Gastroesophageal sphincter (tissue), 4 donors: ENCODE results near the gene GMIP. TPM values are rescaled to one million over a fixed set of nuclear protein-coding genes. Genes with fewer than 3 reads are reported as not detected.

ENCODE experiments used
- ATAC-seq: fragments of 150-250 bp; one replicate; pipeline ENCODE4 v1.9.1; 2016; ENCODE audit warnings: mild to moderate bottlenecking, moderate library complexity
- H3K27ac ChIP-seq, 4 donors: fragments of 200-600 bp; sonication (generic) in 3 of 4; 1 replicate in 3 of 4; 2 replicates in 1 of 4; pipeline ENCODE4 v1.5.1; 2016 to 2019
- H3K27me3 ChIP-seq: fragments of 200-600 bp; sonication (generic); one replicate; pipeline ENCODE4 v1.5.1; 2019
- H3K36me3 ChIP-seq, 2 donors: fragments of 200-600 bp; sonication (generic); one replicate each; pipeline ENCODE4 v1.5.1; 2019; ENCODE audit warnings: control low read depth in 1 of 2
- H3K4me1 ChIP-seq, 3 donors: fragments of 200-600 bp; sonication (generic); 1 replicate in 2 of 3; 2 replicates in 1 of 3; pipeline ENCODE4 v1.5.1; 2016 to 2019; ENCODE audit warnings: control low read depth in 2 of 3
- H3K4me3 ChIP-seq, 2 donors: fragments of 200-600 bp; sonication (generic); one replicate each; pipeline ENCODE4 v1.5.1; 2019; ENCODE audit warnings: mild to moderate bottlenecking in 1 of 2, moderate library complexity in 1 of 2
- H3K9me3 ChIP-seq, 3 donors: fragments of 200-600 bp; sonication (generic); one replicate each; pipeline ENCODE4 v1.5.1; 2017 to 2019; ENCODE audit warnings: control low read depth in 2 of 3
- CTCF ChIP-seq, 4 experiments: fragments of 200-600 bp in 2 of 4; fragments of 450-650 bp in 2 of 4; sonication (generic) in 1 of 4; IDR thresholded peaks; one replicate each; pipeline ENCODE4 v1.5.1; 2017 to 2019; ENCODE audit warnings: antibody characterized with exemption in 4 of 4, mild to moderate bottlenecking in 2 of 4, moderate library complexity in 2 of 4
- EP300 ChIP-seq: sonication (generic); formaldehyde crosslinking; IDR thresholded peaks from one replicate; pipeline ENCODE4 v1.6.1; 2017; ENCODE audit warnings: antibody characterized with exemption, mild to moderate bottlenecking
- POLR2A ChIP-seq, 2 donors: fragments of 450-650 bp; IDR thresholded peaks; one replicate each; pipeline ENCODE4 v1.6.1; 2017; ENCODE audit warnings: antibody characterized with exemption in 2 of 2, mild to moderate bottlenecking in 2 of 2, moderate library complexity in 1 of 2
- POLR2AphosphoS5 ChIP-seq: sonication (generic); formaldehyde crosslinking; IDR thresholded peaks from one replicate; pipeline ENCODE4 v1.6.1; 2017; ENCODE audit warnings: antibody characterized with exemption
- WGBS, 2 donors: methylation state at CpG; one replicate each; pipeline ENCODE4 v1.1.5; 2018; ENCODE audit warnings: low coverage in 1 of 2; 5-methylcytosine and 5-hydroxymethylcytosine counted together
- total RNA-seq, 4 donors: library from RNA; depleted of rRNA; stranded (reverse); fragments of >200 nt; gene quantifications; one replicate each; pipeline ENCODE4 v1.1.0, GENCODE V29; 2016

The GMIP gene
- total RNA-seq, 4 donors from 2014 or later, result 7.7 to 11.2 (median 8.0) TPM

- Histone ChIP-seq H3K4me3 (no peak overlapping the region), H3K4me1 (peaks cover 0 to 19% (median 5%) of the 10 kb centered on the region in 3 donors), H3K36me3 (peaks cover 0 to 80% of the 10 kb centered on the region in 2 donors), H3K27me3 (no peaks in the 10 kb centered on the region), H3K27ac (no peak overlapping the region), H3K9me3 (no peaks in the 10 kb centered on the region)
- WGBS, 2 donors, result 60% methylated on average over 1 of the region's 29 CpGs; no CpG with 5 or more reads in 1 of the 2 donors
- no peak for ATAC-seq
- no peak for TF ChIP-seq POLR2AphosphoS5
- TF ChIP-seq CTCF (IDR thresholded peaks at IDR 0.05), result no peak
- TF ChIP-seq POLR2A (IDR thresholded peaks at IDR 0.05), result no peak
- TF ChIP-seq EP300, result no peak
Observed at GRCh38 chr19:19647037-19647835, 3.8 kb upstream of the GMIP start.

DNA sequence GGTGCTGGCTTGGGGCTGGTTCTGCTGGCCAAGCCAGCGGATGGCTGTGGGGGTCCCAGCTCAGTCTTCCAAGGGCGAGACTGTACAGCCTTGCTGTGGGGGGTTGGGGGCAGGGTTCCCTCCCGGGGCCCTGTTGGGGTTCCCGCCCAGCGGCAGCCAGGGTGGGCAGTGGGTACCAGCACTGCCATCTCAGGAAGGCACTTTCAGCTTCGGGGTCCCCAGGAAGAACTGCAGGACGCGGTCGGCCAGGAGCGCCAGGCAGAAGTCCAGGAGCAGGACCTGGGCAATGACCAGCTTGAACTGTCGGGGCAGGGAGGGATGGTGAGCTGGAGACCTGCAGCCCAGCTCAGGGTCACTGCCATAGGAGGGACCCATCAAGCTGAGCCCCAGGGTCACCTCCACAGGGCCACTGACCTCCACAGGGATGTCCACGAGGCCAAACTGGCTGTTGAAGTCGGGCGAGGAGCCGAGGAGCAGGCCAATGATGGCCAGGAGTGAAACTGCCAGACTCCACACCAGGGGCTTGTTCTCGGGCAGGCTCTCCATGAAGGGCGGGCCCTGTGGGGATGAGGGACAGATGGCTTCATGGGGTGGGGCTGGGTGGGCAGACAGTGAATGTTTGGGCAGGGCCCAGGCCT lies 1.9 kb upstream of the GMIP start:
- peaks cover 0 to 61% of the 10 kb centered on the region in 2 donors for H3K36me3 ChIP-seq
- no peak overlapping the region for H3K4me3 ChIP-seq
- no peaks in the 10 kb centered on the region for H3K9me3 ChIP-seq
- H3K27me3 ChIP-seq, result no peaks in the 10 kb centered on the region
- WGBS, 2 donors, result 83% methylated on average over 1 of the region's 17 CpGs; no CpG with 5 or more reads in 1 of the 2 donors
- no peak for ATAC-seq
- H3K4me1 ChIP-seq, result peaks cover 0 to 19% (median 5%) of the 10 kb centered on the region in 3 donors
- no peak overlapping the region for H3K27ac ChIP-seq
- no peak for TF ChIP-seq CTCF (IDR thresholded peaks at IDR 0.05)
- TF ChIP-seq POLR2A (IDR thresholded peaks at IDR 0.05), result no peak
- no peak for TF ChIP-seq POLR2AphosphoS5
- no peak for TF ChIP-seq EP300

DNA sequence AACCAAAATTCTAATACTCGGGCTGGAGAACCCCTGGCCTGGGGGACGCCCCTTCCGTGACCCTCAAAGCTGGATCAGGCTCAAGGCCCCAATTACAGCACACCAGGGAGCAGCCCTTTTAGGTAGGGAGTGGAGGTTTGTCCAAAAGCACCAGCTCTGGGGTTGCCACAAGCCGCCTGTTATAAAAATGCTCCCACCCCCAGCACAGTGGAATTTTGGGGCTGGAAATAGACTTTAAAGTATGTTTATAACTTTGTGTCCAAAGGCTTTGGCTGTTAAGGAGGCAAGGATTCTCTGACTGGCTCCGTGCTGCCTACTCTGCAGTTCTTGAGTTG lies 564 bp upstream of the GMIP start:
- Histone ChIP-seq H3K27ac (peak overlapping the region in 1 of 4 donors; percentile 76), H3K4me3 (peak overlapping the region; percentile 60 to 68), H3K27me3 (no peaks in the 10 kb centered on the region), H3K36me3 (peaks cover 0 to 59% of the 10 kb centered on the region in 2 donors), H3K9me3 (no peaks in the 10 kb centered on the region), H3K4me1 (peaks cover 0 to 19% (median 5%) of the 10 kb centered on the region in 3 donors)
- TF ChIP-seq POLR2A (IDR thresholded peaks at IDR 0.05), result no peak
- no peak for TF ChIP-seq EP300
- no peak for TF ChIP-seq POLR2AphosphoS5
- no peak for TF ChIP-seq CTCF (IDR thresholded peaks at IDR 0.05)
- no peak for ATAC-seq
- WGBS, 2 donors, result 0% methylated on average over 1 of the region's 5 CpGs; no CpG with 5 or more reads in 1 of the 2 donors

DNA sequence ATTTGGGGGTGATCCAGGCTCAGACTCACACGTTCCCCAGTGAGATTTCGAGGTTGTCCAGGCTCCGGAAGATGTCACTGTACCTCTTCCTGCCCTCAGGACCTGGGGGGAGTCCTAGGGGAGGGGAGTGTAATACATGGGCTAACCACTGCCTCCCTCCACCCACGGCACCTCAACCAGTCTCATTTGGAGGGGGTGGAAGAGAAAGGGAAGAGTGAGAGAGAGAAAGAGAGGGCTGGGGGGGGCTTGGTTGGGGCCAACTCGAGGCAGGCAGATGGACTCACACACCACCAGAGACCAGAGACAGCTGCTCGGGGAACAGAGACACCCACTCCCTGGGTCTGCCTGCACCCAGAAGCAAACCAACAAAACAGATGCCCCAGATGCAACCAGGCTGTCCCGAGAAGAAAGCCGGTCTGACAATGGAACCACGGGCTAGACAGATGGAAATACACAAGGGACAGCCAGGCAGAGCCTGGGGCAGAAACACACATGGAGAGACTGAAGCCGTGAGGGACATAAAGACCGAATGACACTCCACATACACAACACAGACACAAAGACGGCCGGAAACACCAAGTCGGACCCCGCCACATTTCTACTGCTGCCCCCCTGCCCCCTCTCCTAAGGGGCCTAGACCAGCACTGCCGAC lies 825 bp downstream of the GMIP start:
- H3K4me1 ChIP-seq, result peaks cover 0 to 19% (median 5%) of the 10 kb centered on the region in 3 donors
- H3K36me3 ChIP-seq, result peaks cover 0 to 53% of the 10 kb centered on the region in 2 donors
- H3K9me3 ChIP-seq, result no peaks in the 10 kb centered on the region
- TF ChIP-seq POLR2AphosphoS5, result no peak
- TF ChIP-seq POLR2A (IDR thresholded peaks at IDR 0.05), result no peak
- no peak for TF ChIP-seq CTCF (IDR thresholded peaks at IDR 0.05)
- no peak for TF ChIP-seq EP300
- H3K27me3 ChIP-seq, result no peaks in the 10 kb centered on the region
- H3K4me3 ChIP-seq, result peak overlapping the region; percentile 60 to 68
- 20 to 29% methylated on average over 12 to 15 of the region's 16 CpGs for WGBS, 2 donors
- ATAC-seq, result no peak
- H3K27ac ChIP-seq, result peak overlapping the region in 2 of 4 donors; percentile 54 to 76
